A549 (cell line): Measurements from ENCODE around the gene C1orf216. TPM values are rescaled to one million over a fixed set of nuclear protein-coding genes. Genes with fewer than 3 reads are reported as not detected.

Source experiments
- ATAC-seq, 2 experiments: fragments of 200-7000 bp in 1 of 2; fragments of >200 bp in 1 of 2; cut with Nextera tagmentation in 1 of 2; cut with Tn5 transposase in 1 of 2; 3 replicates each; pipeline versions ENCODE4 v1.8.0 to v1.9.1; 2018 to 2020; ENCODE audit warnings: mild to moderate bottlenecking in 1 of 2, moderate library complexity in 1 of 2
- CTCF ChIA-PET: fragments of 300-600 bp; sonication (Branson Sonifier 250); formaldehyde crosslinking; extraction: SDS; loops from one replicate; lab custom pipeline; 2021; ENCODE audit warnings: antibody characterized with exemption, inconsistent platforms; lab: Yijun Ruan, JAX
- POLR2A ChIA-PET: fragments of 350-600 bp; formaldehyde crosslinking; extraction: SDS; loops from one replicate; lab custom pipeline; 2021; ENCODE audit warnings: antibody characterized with exemption, inconsistent platforms; lab: Yijun Ruan, JAX
- DNase-seq, 2 experiments: peaks; one replicate each; pipeline versions ENCODE4 v3.0.0 to v3.0.0-alpha.2; 2011 to 2016; ENCODE audit warnings: low read depth in 1 of 2, low spot score in 1 of 2
- FAIRE-seq: peaks from 2 replicates; lab custom pipeline; 2011; peaks lifted over from hg19 to GRCh38; lab: Jason Lieb, UNC
- H3K27ac ChIP-seq, 2 experiments: fragments of >200 bp; sonication (Bioruptor Twin); formaldehyde crosslinking; 3 replicates each; pipeline ENCODE4 v1.5.1; 2016 to 2017
- H3K4me1 ChIP-seq: fragments of >200 bp; sonication (Bioruptor Twin); formaldehyde crosslinking; 3 replicates; pipeline ENCODE4 v1.6.1; 2016
- H3K4me2 ChIP-seq: fragments of >200 bp; sonication (Bioruptor Twin); formaldehyde crosslinking; 3 replicates; pipeline ENCODE4 v1.6.1; 2016
- H3K4me3 ChIP-seq: fragments of >200 bp; sonication (Bioruptor Twin); formaldehyde crosslinking; 3 replicates; pipeline ENCODE4 v1.5.1; 2016
- H3K9me3 ChIP-seq: fragments of >200 bp; sonication (Bioruptor Twin); formaldehyde crosslinking; 3 replicates; pipeline ENCODE4 v1.6.1; 2016
- ATOH8 ChIP-seq: fragments of 250-450 bp; sonication (Bioruptor Pico); IDR thresholded peaks from 2 replicates; pipeline ENCODE4 v1.5.0; 2020; ENCODE audit warnings: low read depth, mild to moderate bottlenecking, moderate library complexity
- BCL3 ChIP-seq: fragments of >200 bp; sonication (Bioruptor Twin); formaldehyde crosslinking; IDR thresholded peaks from 3 replicates; pipeline ENCODE4 v1.6.1; 2016
- CEBPB ChIP-seq, 2 experiments: fragments of >200 bp in 1 of 2; sonication (Bioruptor Twin) in 1 of 2; formaldehyde crosslinking in 1 of 2; IDR thresholded peaks; 2 replicates each; pipeline ENCODE4 v1.6.1; 2012 to 2016
- CHD2 ChIP-seq: fragments of 150-350 bp; IDR thresholded peaks from 2 replicates; pipeline ENCODE4 v1.6.1; 2014; ENCODE audit warnings: low read length; ENCODE audit not compliant: partially characterized antibody
- E2F6 ChIP-seq: IDR thresholded peaks from 2 replicates; pipeline ENCODE4 v1.6.1; 2012; ENCODE audit warnings: low read depth, borderline replicate concordance
- FOSL2 ChIP-seq, 2 experiments: fragments of 450-650 bp in 1 of 2; fragments of >200 bp in 1 of 2; sonication (Bioruptor Twin) in 1 of 2; formaldehyde crosslinking; IDR thresholded peaks; 2 replicates each; pipeline versions ENCODE4 v1.5.0 to v1.6.1; 2016 to 2020; ENCODE audit warnings: mild to moderate bottlenecking in 1 of 2, moderate library complexity in 1 of 2
- GATA3 ChIP-seq: IDR thresholded peaks from 2 replicates; pipeline ENCODE4 v1.6.1; 2012; ENCODE audit warnings: borderline replicate concordance
- HES2 ChIP-seq: fragments of >200 bp; sonication (Bioruptor Twin); formaldehyde crosslinking; IDR thresholded peaks from 2 replicates; pipeline ENCODE4 v1.6.1; 2016
- HOXA7 ChIP-seq: fragments of 250-450 bp; sonication (Bioruptor Pico); IDR thresholded peaks from 2 replicates; pipeline ENCODE4 v1.5.0; 2020; ENCODE audit warnings: mild to moderate bottlenecking, moderate library complexity
- HOXB13 ChIP-seq: fragments of 250-450 bp; sonication (Bioruptor Pico); IDR thresholded peaks from 2 replicates; pipeline ENCODE4 v1.5.0; 2020; ENCODE audit warnings: low read depth, mild to moderate bottlenecking, moderate library complexity
- HOXB5 ChIP-seq: fragments of 250-450 bp; sonication (Bioruptor Pico); IDR thresholded peaks from 2 replicates; pipeline ENCODE4 v1.5.0; 2020; ENCODE audit warnings: mild to moderate bottlenecking, moderate library complexity
- JUNB ChIP-seq: fragments of >200 bp; sonication (Bioruptor Twin); formaldehyde crosslinking; IDR thresholded peaks from 2 replicates; pipeline ENCODE4 v1.6.1; 2016
- KDM1A ChIP-seq: fragments of 200-600 bp; sonication (generic); IDR thresholded peaks from 2 replicates; pipeline ENCODE4 v1.6.1; 2016; ENCODE audit warnings: low read depth, mild to moderate bottlenecking
- KDM5A ChIP-seq: fragments of 200-600 bp; sonication (generic); IDR thresholded peaks from 2 replicates; pipeline ENCODE4 v1.6.1; 2016; ENCODE audit warnings: antibody characterized with exemption, mild to moderate bottlenecking
- MAFK ChIP-seq: fragments of 450-650 bp; IDR thresholded peaks from 2 replicates; pipeline ENCODE4 v1.6.1; 2014; ENCODE audit not compliant: partially characterized antibody
- NFE2L2 ChIP-seq: fragments of 150-350 bp; conservative IDR thresholded peaks from 2 replicates; pipeline ENCODE4 v1.6.1; 2014; ENCODE audit warnings: low read length
- NPAS2 ChIP-seq: fragments of 250-450 bp; sonication (Bioruptor Pico); IDR thresholded peaks from 2 replicates; pipeline ENCODE4 v1.8.0; 2022; ENCODE audit warnings: mild to moderate bottlenecking, moderate library complexity, borderline replicate concordance
- POLR2AphosphoS2 ChIP-seq: conservative IDR thresholded peaks from 2 replicates; pipeline ENCODE4 v1.6.1; 2012; ENCODE audit warnings: low read length, improper control_type of control experiment, inconsistent platforms
- RARB ChIP-seq: fragments of 250-450 bp; sonication (Bioruptor Pico); IDR thresholded peaks from 2 replicates; pipeline ENCODE4 v1.8.0; 2021; ENCODE audit warnings: mild to moderate bottlenecking, moderate library complexity
- RCOR1 ChIP-seq: fragments of 150-350 bp; IDR thresholded peaks from 2 replicates; pipeline ENCODE4 v1.6.1; 2014; ENCODE audit warnings: antibody characterized with exemption, low read length, low read depth
- REST ChIP-seq: fragments of 200-600 bp; sonication (generic); IDR thresholded peaks from 2 replicates; pipeline ENCODE4 v1.6.1; 2016; ENCODE audit warnings: antibody characterized with exemption, mild to moderate bottlenecking, moderate library complexity
- SMC3 ChIP-seq: fragments of >200 bp; sonication (Bioruptor Twin); formaldehyde crosslinking; IDR thresholded peaks from 3 replicates; pipeline ENCODE4 v1.6.1; 2018; ENCODE audit warnings: inconsistent platforms
- TFCP2L1 ChIP-seq: fragments of 250-450 bp; sonication (Bioruptor Pico); IDR thresholded peaks from 2 replicates; pipeline ENCODE4 v1.5.0; 2021; ENCODE audit warnings: mild to moderate bottlenecking
- ZFP36 ChIP-seq: fragments of 450-650 bp; IDR thresholded peaks from 2 replicates; pipeline ENCODE4 v1.6.1; 2014; ENCODE audit warnings: borderline replicate concordance; ENCODE audit not compliant: partially characterized antibody
- WGBS: methylation state at CpG from one replicate; pipeline ENCODE4 v1.1.6; 2017; ENCODE audit errors: missing lambda C conversion rate; 5-methylcytosine and 5-hydroxymethylcytosine counted together
- polyA plus RNA-seq, 4 experiments: library from polyadenylated mRNA; depleted of rRNA in 3 of 4; stranded (reverse); fragments of >200 nt; fragmentation: RNase III in 1 of 4; extraction: RNeasy Plus Mini Kit Qiagen cat#74134 plus additional on column Dnase treatment in 1 of 4; gene quantifications; 2 replicates in 3 of 4; 3 replicates in 1 of 4; pipeline ENCODE4 v1.2.3, GENCODE V29; 2011 to 2017

The C1orf216 gene
- polyA plus RNA-seq, 2 of the 4 experiments (the other 2 are of a cell fraction), result 12.0 to 17.7 TPM

- Histone ChIP-seq H3K27ac (no peak overlapping the region), H3K9me3 (no peaks in the 10 kb centered on the region)
- no peak for DNase-seq
- no peak for ATAC-seq
- FAIRE-seq, result no peak
- CTCF ChIA-PET, result interaction anchor here (1.0 kb wide), 1 partner anchor 47 kb away, joined by 3 read pairs; no protein-coding TSS in a partner anchor
- TF ChIP-seq GATA3, result no peak
- no peak for TF ChIP-seq TFCP2L1 (CRISPR knock-in tag)
- TF ChIP-seq RCOR1, result no peak
- TF ChIP-seq HOXA7 (CRISPR knock-in tag), result no peak
- no peak for TF ChIP-seq KDM1A
- TF ChIP-seq ATOH8 (CRISPR knock-in tag), result no peak
- no peak for TF ChIP-seq SMC3
- TF ChIP-seq BCL3, result no peak
- TF ChIP-seq POLR2AphosphoS2, result no peak
- no peak for TF ChIP-seq REST
- no peak for TF ChIP-seq CEBPB (IDR thresholded peaks at IDR 0.05)
- no peak for TF ChIP-seq FOSL2 (IDR thresholded peaks at IDR 0.05)
- TF ChIP-seq FOSL2 (CRISPR knock-in tag; IDR thresholded peaks at IDR 0.05), result no peak
- TF ChIP-seq E2F6, result no peak
- no peak for TF ChIP-seq RARB (CRISPR knock-in tag)
- no peak for TF ChIP-seq ZFP36
- TF ChIP-seq HOXB13 (CRISPR knock-in tag), result no peak
- TF ChIP-seq HOXB5, result no peak
- no peak for TF ChIP-seq JUNB
- TF ChIP-seq, all 56 proteins: peak for 0
- no peak overlapping the region for H3K4me2 ChIP-seq
- POLR2A ChIA-PET, result no interaction called here
- H3K4me1 ChIP-seq, result no peaks in the 10 kb centered on the region
- H3K4me3 ChIP-seq, result no peak overlapping the region
- WGBS, result 62% methylated on average over 5 of the region's 5 CpGs
These were observed 50.2 kb downstream of the C1orf216 start for GRCh38 chr1:35668506-35668905.

- DNase-seq (no peak), FAIRE-seq (no peak), ATAC-seq (no peak)
- TF ChIP-seq MAFK (no peak), KDM5A (no peak), NFE2L2 (no peak), HOXB5 (no peak), HES2 (no peak), NPAS2 (CRISPR knock-in tag) (no peak), CHD2 (no peak)
- CTCF ChIA-PET, result interaction anchor here (1.0 to 1.3 kb wide), 2 partner anchors 49 to 59 kb away, joined by 3 to 5 read pairs; no protein-coding TSS in a partner anchor
- Histone ChIP-seq H3K4me1 (no peaks in the 10 kb centered on the region), H3K27ac (no peak overlapping the region), H3K9me3 (no peaks in the 10 kb centered on the region), H3K4me3 (no peak overlapping the region), H3K4me2 (no peak overlapping the region)
- WGBS, result 0% methylated on average over 1 of the region's 1 CpG
- POLR2A ChIA-PET, result no interaction called here
These were observed 51.8 kb downstream of the C1orf216 start for GRCh38 chr1:35666916-35667315.
